GM18507 (cell line): ENCODE results near the gene SFRP2.

ENCODE experiments used
- DNase-seq: peaks from one replicate; pipeline ENCODE4 v3.0.0; 2011; ENCODE audit warnings: low read depth; ENCODE audit not compliant: insufficient read length; ENCODE audit errors: extremely low spot score
- FAIRE-seq: peaks from 2 replicates; lab custom pipeline; 2011; peaks lifted over from hg19 to GRCh38; lab: Jason Lieb, UNC

Gene SFRP2

GRCh38 chr4:153735906-153736461 is 52.9 kb downstream of the SFRP2 start:
- FAIRE-seq (no peak), DNase-seq (no peak)

GRCh38 chr4:153733751-153734448 is 55.0 kb downstream of the SFRP2 start:
- no peak for DNase-seq
- peak; percentile 54 for FAIRE-seq

GRCh38 chr4:153731239-153731638 is 57.6 kb downstream of the SFRP2 start:
- no peak for FAIRE-seq
- no peak for DNase-seq
